Activated CD4-positive, alpha-beta T cell treated with anti-CD3 and anti-CD28 coated beads, Interleukin-2, amount 10 ng/mL, durations not matched to agents 7 days and 5 days (primary cell): ENCODE data around the gene ISM1. TPM values are rescaled to one million over a fixed set of nuclear protein-coding genes. Genes with fewer than 3 reads are reported as not detected.

Experiments used
- CTCF ChIA-PET: fragments of 350-600 bp; sonication (Branson Sonifier 250); formaldehyde crosslinking; loops from one replicate; lab custom pipeline; 2021; ENCODE audit warnings: antibody characterized with exemption; lab: Charles Lee
- POLR2A ChIA-PET: fragments of 350-600 bp; sonication (Branson Sonifier 250); formaldehyde crosslinking; loops from one replicate; lab custom pipeline; 2021; ENCODE audit warnings: antibody characterized with exemption; lab: Charles Lee
- DNase-seq: peaks from one replicate; pipeline ENCODE4 v3.0.0-alpha.2; 2020
- H3K27ac Mint-ChIP-seq: one replicate; pipeline ENCODE4 v1.8.0; 2021; ENCODE audit warnings: mild to moderate bottlenecking, moderate library complexity, mixed read lengths
- H3K27me3 Mint-ChIP-seq: one replicate; pipeline ENCODE4 v1.8.0; 2021; ENCODE audit warnings: mixed read lengths
- H3K36me3 Mint-ChIP-seq: one replicate; pipeline ENCODE4 v1.8.0; 2021; ENCODE audit warnings: low read depth, mixed read lengths
- H3K4me1 Mint-ChIP-seq: one replicate; pipeline ENCODE4 v1.8.0; 2021; ENCODE audit warnings: mixed read lengths
- H3K4me3 Mint-ChIP-seq: one replicate; pipeline ENCODE4 v1.8.0; 2021; ENCODE audit warnings: mild to moderate bottlenecking, moderate library complexity, mixed read lengths
- H3K9me3 Mint-ChIP-seq: one replicate; pipeline ENCODE4 v1.8.0; 2021; ENCODE audit warnings: mixed read lengths
- total RNA-seq, 2 experiments: library from RNA; stranded (reverse); gene quantifications; one replicate each; pipeline ENCODE4 v1.2.3, GENCODE V29; 2021

Gene ISM1
- total RNA-seq, 2 experiments from 2014 or later, result 1.3 to 1.4 TPM

DNA sequence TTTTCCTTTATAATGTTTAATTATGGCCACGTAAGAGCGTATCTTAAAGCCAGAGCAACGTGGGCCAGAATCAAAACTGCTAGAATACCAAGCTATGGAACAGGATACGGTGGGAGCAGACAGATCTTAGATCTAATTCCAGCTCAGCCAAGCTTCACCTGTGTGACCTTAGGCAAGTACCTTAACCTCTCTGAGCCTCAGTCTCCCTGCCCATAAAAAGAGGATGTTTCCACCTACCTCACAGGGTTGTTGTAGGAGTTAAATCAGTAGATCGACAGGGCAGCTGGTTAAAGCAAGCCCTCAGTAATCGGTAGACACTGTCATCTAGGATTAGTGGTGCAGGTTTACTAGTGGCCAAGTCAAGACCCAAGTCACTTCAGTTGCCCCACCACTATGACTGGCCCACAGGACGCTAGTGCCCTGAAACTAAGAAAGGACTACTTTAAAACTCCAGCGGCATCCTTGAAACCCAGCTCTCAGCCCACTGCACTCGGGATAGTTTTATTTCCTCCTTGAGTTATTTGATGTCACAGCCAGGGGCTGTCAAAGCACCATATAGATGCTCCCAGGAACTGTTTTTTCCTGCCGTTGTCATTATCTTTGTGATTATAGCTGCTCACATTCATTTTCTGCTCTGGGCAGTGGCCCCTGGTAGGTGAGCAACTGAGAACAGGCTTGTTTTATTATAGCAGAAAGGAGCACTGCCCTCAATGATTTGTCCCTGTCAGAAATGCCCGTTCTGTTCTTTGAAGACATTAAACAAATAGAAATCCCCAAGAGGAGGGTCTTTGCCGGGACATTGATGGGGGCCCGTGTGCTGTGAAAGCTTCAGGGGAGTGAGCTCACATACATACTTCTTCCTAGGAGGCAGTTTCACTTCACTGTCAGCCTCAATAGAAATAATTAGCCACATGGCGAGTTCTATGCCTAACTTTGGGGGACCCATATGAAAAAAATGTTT lies 63.1 kb downstream of the ISM1 start:
- ChIA-PET CTCF (interaction anchor here (0.6 to 1.7 kb wide), 2 partner anchors 18 to 503 kb away, joined by 5 to 7 read pairs; no protein-coding TSS in a partner anchor), POLR2A (no interaction called here)
- H3K4me3 Mint-ChIP-seq, result no peak overlapping the region
- no peaks in the 10 kb centered on the region for H3K4me1 Mint-ChIP-seq
- H3K27me3 Mint-ChIP-seq, result no peaks in the 10 kb centered on the region
- no peaks in the 10 kb centered on the region for H3K36me3 Mint-ChIP-seq
- no peaks in the 10 kb centered on the region for H3K9me3 Mint-ChIP-seq
- DNase-seq, result no peak
- no peak overlapping the region for H3K27ac Mint-ChIP-seq

DNA sequence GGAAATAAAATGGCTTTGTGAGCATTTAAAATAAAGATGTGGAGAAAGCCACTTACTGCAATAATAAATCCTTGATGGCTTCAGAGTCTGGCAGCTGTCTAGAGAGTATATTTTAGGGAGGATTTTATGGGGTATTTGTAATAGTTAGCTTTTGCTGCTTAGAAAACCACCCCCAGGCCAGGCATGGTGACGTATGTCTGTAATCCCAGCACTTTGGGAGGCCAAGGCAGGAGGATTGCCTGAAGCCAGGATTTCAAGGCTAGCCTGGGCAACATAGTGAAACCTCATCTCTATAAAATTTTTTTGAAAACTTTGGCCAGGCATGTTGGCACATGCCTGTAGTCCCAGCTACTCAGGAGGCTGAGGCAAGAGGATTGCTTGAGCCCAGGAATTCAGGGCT lies 63.8 kb downstream of the ISM1 start:
- POLR2A ChIA-PET, result no interaction called here
- no peaks in the 10 kb centered on the region for H3K27me3 Mint-ChIP-seq
- no peak overlapping the region for H3K27ac Mint-ChIP-seq
- H3K9me3 Mint-ChIP-seq, result no peaks in the 10 kb centered on the region
- CTCF ChIA-PET, result interaction anchor here (1.7 kb wide), 1 partner anchor 18 kb away, joined by 7 read pairs; no protein-coding TSS in a partner anchor
- no peaks in the 10 kb centered on the region for H3K36me3 Mint-ChIP-seq
- H3K4me1 Mint-ChIP-seq, result no peaks in the 10 kb centered on the region
- H3K4me3 Mint-ChIP-seq, result no peak overlapping the region
- DNase-seq, result no peak

DNA sequence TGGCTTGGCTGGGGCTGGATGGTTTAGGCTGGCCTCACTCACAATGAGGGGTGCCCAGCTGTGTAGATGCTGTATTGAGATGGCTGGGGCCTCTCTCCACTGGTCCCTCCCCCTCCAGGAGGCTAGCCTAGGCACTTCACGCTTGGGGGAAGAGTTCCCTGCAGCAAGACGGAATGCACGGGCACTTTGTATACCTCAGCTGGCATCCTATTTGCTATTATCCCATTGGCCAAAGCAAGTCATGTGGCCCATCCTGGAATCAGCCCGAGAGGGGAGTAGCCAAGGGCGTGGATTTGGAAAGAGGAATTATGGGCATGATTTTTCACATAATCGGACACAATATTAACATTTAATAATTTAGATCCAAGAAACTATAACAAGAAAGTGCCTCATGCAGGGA lies 64.3 kb downstream of the ISM1 start:
- Mint-ChIP-seq H3K9me3 (no peaks in the 10 kb centered on the region), H3K36me3 (no peaks in the 10 kb centered on the region), H3K4me1 (no peaks in the 10 kb centered on the region), H3K27me3 (no peaks in the 10 kb centered on the region), H3K4me3 (no peak overlapping the region), H3K27ac (no peak overlapping the region)
- DNase-seq, result no peak
- CTCF ChIA-PET, result interaction anchor here (1.7 kb wide), 1 partner anchor 17 kb away, joined by 7 read pairs; no protein-coding TSS in a partner anchor
- POLR2A ChIA-PET, result no interaction called here

DNA sequence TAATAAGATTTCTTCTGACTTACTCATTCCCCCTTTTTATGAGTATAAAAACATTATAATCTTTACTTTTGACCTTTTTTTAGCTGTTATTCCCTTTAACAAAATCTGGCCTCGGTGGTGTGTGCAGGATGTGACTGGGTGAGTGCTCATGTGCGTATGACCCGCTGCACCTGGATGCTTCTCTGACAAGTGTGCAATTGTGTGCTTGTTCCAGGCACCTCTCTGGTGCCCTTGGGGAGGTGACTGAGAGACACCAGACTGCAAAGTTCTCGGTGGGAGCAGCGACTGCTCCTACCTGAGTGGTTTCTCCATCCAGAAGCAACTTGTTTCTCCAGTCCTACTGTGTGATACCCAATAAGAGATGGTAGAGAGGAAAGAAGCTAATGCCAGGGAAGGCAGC lies 65.0 kb downstream of the ISM1 start:
- POLR2A ChIA-PET, result no interaction called here
- Mint-ChIP-seq H3K27me3 (no peaks in the 10 kb centered on the region), H3K27ac (no peak overlapping the region), H3K36me3 (no peaks in the 10 kb centered on the region), H3K4me1 (no peaks in the 10 kb centered on the region), H3K4me3 (no peak overlapping the region), H3K9me3 (no peaks in the 10 kb centered on the region)
- no peak for DNase-seq
- CTCF ChIA-PET, result no interaction called here

DNA sequence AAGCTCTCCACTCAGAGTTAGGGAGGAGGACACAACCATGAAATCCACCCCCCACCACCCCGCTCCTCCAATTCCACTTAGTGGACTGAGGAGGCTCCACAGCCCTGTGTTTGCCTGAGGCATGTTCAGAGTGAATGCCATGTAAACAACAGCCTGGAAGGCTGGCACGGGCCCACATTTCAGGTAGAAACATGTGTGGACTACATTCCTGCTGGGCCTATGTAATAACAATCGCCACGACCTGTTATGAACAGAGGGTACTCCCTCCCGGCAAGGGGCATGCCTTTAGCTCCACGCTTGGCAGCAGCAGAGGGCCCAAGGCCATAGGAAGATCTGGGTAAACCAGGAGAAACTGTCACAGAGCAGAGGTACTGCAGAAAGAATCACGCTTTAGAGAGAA lies 65.5 kb downstream of the ISM1 start:
- Mint-ChIP-seq H3K4me1 (no peaks in the 10 kb centered on the region), H3K9me3 (no peaks in the 10 kb centered on the region), H3K4me3 (no peak overlapping the region), H3K27me3 (no peaks in the 10 kb centered on the region), H3K27ac (no peak overlapping the region), H3K36me3 (no peaks in the 10 kb centered on the region)
- ChIA-PET POLR2A (no interaction called here), CTCF (interaction anchor here (1.3 kb wide), 1 partner anchor 16 kb away, joined by 4 read pairs; no protein-coding TSS in a partner anchor)
- DNase-seq, result no peak

DNA sequence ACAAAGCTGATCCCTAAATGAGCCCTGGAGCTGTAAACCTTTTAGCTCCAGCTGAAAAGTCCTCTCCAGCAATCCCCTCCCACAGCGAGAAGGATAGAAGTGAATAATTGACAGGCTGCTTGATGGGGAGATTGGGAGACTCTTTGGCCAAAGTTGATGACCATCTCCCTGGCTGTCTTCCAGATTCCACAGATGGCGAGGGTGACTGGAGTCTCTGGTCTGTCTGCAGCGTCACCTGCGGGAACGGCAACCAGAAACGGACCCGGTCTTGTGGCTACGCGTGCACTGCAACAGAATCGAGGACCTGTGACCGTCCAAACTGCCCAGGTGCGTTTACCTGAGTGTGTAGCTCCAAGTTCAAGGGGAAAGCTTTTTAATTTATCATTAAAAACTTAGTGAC lies 67.3 kb downstream of the ISM1 start:
- Mint-ChIP-seq H3K9me3 (no peaks in the 10 kb centered on the region), H3K4me1 (no peaks in the 10 kb centered on the region), H3K27ac (no peak overlapping the region), H3K27me3 (no peaks in the 10 kb centered on the region), H3K4me3 (no peak overlapping the region), H3K36me3 (no peaks in the 10 kb centered on the region)
- POLR2A ChIA-PET, result no interaction called here
- CTCF ChIA-PET, result no interaction called here
- DNase-seq, result no peak

DNA sequence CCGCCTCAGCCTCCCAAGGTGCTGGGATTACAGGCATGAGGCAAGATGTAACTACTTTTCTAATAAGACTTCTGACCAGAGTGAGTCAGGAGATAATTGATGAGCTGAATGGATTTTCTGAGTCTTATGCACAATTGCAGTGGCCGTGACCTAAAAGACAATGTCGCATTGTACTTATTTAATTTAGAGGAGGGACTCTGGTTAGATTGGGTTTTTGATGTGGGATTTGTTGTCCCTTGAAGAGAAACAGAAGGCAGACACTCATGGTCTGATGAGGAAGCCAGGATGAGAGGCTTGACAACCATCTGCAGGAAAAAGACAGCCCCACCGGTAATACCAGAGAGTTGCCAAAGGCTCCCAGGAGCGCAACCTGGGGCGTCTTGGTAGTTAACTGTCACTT lies 68.0 kb downstream of the ISM1 start:
- ChIA-PET CTCF (no interaction called here), POLR2A (no interaction called here)
- no peak overlapping the region for H3K4me3 Mint-ChIP-seq
- no peak overlapping the region for H3K27ac Mint-ChIP-seq
- no peaks in the 10 kb centered on the region for H3K9me3 Mint-ChIP-seq
- H3K4me1 Mint-ChIP-seq, result no peaks in the 10 kb centered on the region
- DNase-seq, result no peak
- H3K36me3 Mint-ChIP-seq, result no peaks in the 10 kb centered on the region
- no peaks in the 10 kb centered on the region for H3K27me3 Mint-ChIP-seq

DNA sequence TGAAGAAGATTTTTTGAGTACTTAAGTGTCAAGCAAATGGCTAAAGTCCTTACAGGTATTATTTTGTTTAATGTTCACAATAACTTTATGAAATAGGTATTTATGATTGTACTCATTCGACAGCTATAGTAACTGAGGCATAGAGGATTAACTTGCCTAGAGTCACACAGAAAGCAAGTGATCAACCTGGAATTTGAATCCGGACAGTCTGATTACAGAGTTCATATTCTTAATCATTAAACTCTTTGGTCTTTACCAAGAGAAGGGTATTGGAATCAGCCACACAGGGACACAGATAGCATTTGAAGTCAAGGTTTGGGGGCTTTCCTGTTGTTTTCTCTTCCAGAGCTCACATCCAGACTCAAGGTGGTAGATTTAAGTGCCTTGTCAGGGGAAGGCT lies 69.7 kb downstream of the ISM1 start:
- Mint-ChIP-seq H3K4me3 (no peak overlapping the region), H3K36me3 (no peaks in the 10 kb centered on the region), H3K4me1 (no peaks in the 10 kb centered on the region), H3K9me3 (no peaks in the 10 kb centered on the region), H3K27me3 (no peaks in the 10 kb centered on the region), H3K27ac (no peak overlapping the region)
- ChIA-PET POLR2A (no interaction called here), CTCF (interaction anchor here (0.8 to 1.8 kb wide), 2 partner anchors 12 to 256 kb away, joined by 4 to 5 read pairs; no protein-coding TSS in a partner anchor)
- DNase-seq, result no peak

DNA sequence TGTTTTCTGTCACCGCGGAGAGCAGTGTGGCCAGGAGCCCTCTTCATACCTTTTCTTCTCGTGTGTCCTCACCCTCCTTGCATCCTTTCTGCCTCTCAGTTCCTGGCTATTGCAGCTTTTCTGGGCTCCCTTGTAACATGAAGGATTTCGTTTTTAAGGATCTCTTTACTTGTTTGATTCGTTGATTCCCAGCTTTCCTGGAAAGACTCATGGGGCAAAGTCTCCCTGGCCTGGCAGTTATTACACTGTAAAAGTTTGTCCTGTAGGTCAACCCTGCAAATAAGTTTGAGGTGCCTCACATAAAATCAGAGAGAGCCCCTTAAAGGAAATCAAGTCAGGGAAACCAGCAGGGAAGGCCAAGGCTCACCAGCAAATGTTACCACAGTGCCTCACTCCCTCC lies 70.1 kb downstream of the ISM1 start:
- H3K9me3 Mint-ChIP-seq, result no peaks in the 10 kb centered on the region
- POLR2A ChIA-PET, result no interaction called here
- no peaks in the 10 kb centered on the region for H3K27me3 Mint-ChIP-seq
- no peaks in the 10 kb centered on the region for H3K36me3 Mint-ChIP-seq
- no peak for DNase-seq
- no peaks in the 10 kb centered on the region for H3K4me1 Mint-ChIP-seq
- H3K27ac Mint-ChIP-seq, result no peak overlapping the region
- CTCF ChIA-PET, result interaction anchor here (0.8 to 1.8 kb wide), 2 partner anchors 11 to 255 kb away, joined by 4 to 5 read pairs; no protein-coding TSS in a partner anchor
- no peak overlapping the region for H3K4me3 Mint-ChIP-seq

DNA sequence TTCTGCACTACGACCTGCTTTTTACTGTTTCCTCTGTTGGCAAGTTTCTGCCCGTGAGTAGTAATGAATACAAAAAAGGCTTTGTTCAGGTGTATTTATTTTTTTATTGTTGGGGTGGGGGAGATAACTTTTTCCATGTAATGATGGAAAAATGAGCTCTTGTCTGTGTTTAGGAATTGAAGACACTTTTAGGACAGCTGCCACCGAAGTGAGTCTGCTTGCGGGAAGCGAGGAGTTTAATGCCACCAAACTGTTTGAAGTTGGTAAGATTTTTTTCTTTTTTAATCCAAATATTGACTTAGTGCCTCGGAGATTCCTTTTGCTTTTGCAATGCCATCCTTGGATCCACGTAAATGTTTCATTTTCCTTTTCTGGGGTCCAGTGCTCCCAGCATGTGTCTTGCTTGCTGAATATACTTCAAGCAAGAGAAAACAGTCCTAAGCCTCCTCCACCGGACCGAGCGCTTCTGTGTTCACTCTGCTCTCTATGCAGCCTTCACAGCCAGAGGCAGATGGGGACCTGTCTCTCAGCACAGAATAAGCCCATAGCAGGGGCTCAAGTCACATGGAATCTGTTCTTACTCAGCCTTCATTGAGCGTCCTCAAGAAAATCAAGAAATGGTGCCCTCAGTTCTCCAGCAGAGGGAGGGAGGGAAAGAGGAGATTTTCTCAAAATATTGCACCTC lies 71.3 kb downstream of the ISM1 start:
- H3K27ac Mint-ChIP-seq, result no peak overlapping the region
- H3K9me3 Mint-ChIP-seq, result no peaks in the 10 kb centered on the region
- ChIA-PET POLR2A (no interaction called here), CTCF (no interaction called here)
- H3K4me3 Mint-ChIP-seq, result no peak overlapping the region
- no peaks in the 10 kb centered on the region for H3K27me3 Mint-ChIP-seq
- H3K36me3 Mint-ChIP-seq, result no peaks in the 10 kb centered on the region
- no peaks in the 10 kb centered on the region for H3K4me1 Mint-ChIP-seq
- DNase-seq, result no peak

DNA sequence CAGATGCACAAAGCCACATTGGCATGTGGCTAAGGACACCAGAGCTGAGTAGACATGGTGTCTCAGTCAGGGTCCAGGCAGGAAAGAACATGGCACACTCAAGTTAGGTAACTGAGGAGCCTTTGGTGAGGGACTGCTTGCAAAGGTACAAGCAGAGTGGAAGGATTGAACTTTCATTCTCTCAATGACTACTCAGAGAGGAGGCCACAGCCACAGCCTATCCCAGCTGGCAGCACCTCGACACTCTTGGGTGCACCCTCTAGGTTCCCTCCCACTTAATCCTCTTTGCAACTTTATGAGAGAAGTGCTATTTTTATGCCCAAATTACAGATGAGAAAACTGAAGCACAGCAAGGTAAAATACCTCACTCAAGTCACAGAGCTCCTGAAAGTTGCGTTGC lies 73.4 kb downstream of the ISM1 start:
- no peaks in the 10 kb centered on the region for H3K9me3 Mint-ChIP-seq
- no peak for DNase-seq
- no peak overlapping the region for H3K4me3 Mint-ChIP-seq
- ChIA-PET POLR2A (no interaction called here), CTCF (no interaction called here)
- no peaks in the 10 kb centered on the region for H3K36me3 Mint-ChIP-seq
- H3K27ac Mint-ChIP-seq, result no peak overlapping the region
- H3K27me3 Mint-ChIP-seq, result no peaks in the 10 kb centered on the region
- no peaks in the 10 kb centered on the region for H3K4me1 Mint-ChIP-seq

DNA sequence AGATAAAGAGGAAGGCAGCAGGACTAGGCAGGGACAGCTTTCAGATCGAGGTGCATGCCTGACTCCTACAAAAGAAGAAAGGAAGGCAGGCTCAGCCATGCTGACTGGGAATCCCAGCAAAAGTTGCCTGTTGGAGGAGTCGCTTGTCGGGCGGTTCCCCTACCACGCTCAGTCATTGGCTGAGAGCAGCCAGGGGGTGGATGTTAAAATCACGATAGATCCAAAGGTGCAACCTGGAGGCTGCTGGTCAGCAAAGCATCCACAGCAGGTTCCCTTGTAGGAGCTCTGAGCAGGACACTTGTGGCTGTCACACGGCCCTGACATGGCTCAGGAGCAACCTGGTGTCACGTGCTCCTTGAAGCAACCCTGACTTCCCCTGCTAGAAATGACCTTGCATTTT lies 74.6 kb downstream of the ISM1 start:
- Mint-ChIP-seq H3K27me3 (no peaks in the 10 kb centered on the region), H3K27ac (no peak overlapping the region), H3K36me3 (no peaks in the 10 kb centered on the region), H3K4me1 (no peaks in the 10 kb centered on the region), H3K9me3 (no peaks in the 10 kb centered on the region), H3K4me3 (no peak overlapping the region)
- CTCF ChIA-PET, result no interaction called here
- no peak for DNase-seq
- POLR2A ChIA-PET, result no interaction called here

DNA sequence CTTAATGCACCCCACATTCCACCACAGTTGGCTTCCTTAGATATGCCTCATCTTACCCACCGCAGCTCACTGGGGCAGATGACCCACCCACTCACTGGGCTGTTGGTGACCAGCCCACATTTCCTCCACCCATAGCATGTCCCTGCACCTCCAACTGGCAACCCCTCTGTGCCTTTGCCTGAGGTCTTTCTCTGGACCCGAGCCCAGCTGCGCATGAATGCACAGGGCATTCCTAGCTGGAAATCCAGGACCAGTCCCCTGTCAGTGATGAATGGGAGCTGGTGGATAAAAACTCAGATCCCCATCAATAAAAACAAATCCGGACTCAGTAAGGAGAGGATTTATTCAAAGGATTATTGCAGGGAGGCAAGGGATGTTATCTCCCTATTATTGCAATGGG lies 75.0 kb downstream of the ISM1 start:
- no peak overlapping the region for H3K4me3 Mint-ChIP-seq
- DNase-seq, result no peak
- no peaks in the 10 kb centered on the region for H3K9me3 Mint-ChIP-seq
- ChIA-PET CTCF (no interaction called here), POLR2A (no interaction called here)
- H3K27me3 Mint-ChIP-seq, result no peaks in the 10 kb centered on the region
- H3K4me1 Mint-ChIP-seq, result no peaks in the 10 kb centered on the region
- no peaks in the 10 kb centered on the region for H3K36me3 Mint-ChIP-seq
- H3K27ac Mint-ChIP-seq, result no peak overlapping the region
